Stimulated activated CD8-positive, alpha-beta memory T cell treated with anti-CD3 and anti-CD28 coated beads, Interleukin-4, amount 100 ng/mL, for 4 hours (primary cell): ENCODE measurements around the gene SEMA6B.

Experiments
- DNase-seq, 2 donors: peaks; one replicate each; pipeline ENCODE4 v3.0.0-alpha.2; 2020; ENCODE audit warnings: low read depth in 2 of 2, low spot score in 1 of 2

The SEMA6B gene

DNA sequence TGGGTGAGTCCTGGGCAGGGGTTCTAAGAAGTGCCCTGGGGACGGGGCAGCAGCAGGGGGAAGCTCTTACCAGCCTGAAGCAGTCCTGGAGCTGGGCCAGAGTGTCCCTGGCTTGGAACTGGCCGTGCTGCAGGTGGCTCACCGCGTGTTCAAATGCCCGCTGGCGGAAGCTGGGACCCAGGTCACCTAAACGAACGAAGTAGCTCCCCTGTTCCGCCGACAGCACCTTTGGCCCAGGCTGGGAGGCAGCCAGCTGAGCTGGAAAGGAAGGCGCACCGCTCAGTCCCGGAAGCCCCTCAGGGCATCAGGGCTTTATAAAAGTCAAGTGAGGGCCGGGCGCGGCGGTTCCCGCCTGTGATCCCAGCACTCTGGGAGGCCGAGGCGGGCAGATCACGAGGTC is 50.8 kb downstream of the SEMA6B start:
- no peak for DNase-seq

DNA sequence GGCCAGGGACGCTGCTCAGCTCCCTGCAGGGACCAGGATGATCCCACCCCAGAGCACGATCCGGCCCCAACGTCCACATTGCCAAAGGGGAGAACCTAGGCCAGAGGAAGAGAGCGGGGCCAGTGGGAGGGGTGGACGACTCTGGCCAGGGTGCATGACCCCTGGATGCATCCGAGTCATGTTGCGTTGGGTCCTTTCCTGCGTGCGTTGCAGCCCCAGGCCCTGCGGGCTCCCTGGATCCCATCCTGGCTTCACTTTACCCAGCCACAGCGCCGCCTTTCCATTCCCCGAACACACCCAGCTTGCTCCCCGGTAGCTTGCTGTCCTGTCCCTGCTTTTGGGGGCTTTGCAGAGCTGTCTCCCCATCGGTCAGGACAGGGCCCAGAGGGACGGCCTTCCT is 51.7 kb downstream of the SEMA6B start:
- no peak for DNase-seq

DNA sequence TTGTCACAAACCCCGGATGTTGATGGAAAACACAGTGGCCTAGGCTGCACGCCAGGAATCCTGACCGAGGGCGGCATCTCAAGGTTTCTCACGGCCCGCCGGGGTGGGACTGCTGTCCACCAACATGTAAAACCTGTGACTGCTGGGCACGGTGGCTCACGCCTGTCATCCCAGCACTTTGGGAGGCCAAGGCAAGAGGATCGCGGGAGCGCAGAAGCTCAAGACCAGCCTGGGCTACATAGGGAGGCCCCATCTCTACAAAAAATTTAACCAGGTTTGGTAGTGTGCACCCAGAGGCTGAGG is 52.4 kb downstream of the SEMA6B start:
- DNase-seq = no peak

DNA sequence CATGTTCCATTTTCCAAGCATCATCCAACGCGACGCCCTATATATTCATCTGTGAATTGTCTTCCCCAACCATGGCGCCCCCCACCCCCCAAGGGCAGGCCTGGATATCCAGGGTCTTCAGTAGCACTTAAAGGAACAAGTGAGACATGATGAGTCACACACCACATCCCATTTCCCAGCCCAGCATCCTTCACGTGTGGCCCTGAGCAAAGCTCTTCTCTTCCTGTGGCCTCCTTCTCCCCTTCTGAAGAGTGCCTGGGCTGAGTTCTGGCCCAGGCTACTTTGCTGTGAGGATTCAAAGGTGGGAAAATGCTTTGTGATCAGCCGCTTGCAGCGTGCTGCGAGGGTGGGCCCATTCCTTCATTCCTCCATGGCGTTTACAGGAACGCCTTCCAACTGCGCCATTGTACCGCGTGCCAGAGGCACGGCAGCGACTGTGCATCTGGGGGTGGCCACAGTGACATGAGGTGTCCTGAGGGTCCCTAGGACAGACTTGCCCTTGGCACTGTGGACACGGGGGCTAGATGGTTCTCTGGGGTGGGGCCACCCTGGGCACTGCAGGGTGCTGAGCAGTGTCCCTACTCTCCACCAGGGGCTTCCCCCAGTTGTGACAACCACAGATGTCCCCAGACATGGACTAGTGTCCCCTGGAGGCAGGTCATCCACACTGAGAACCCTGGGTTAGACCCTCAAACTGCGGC is 52.9 kb downstream of the SEMA6B start:
- DNase-seq = no peak

DNA sequence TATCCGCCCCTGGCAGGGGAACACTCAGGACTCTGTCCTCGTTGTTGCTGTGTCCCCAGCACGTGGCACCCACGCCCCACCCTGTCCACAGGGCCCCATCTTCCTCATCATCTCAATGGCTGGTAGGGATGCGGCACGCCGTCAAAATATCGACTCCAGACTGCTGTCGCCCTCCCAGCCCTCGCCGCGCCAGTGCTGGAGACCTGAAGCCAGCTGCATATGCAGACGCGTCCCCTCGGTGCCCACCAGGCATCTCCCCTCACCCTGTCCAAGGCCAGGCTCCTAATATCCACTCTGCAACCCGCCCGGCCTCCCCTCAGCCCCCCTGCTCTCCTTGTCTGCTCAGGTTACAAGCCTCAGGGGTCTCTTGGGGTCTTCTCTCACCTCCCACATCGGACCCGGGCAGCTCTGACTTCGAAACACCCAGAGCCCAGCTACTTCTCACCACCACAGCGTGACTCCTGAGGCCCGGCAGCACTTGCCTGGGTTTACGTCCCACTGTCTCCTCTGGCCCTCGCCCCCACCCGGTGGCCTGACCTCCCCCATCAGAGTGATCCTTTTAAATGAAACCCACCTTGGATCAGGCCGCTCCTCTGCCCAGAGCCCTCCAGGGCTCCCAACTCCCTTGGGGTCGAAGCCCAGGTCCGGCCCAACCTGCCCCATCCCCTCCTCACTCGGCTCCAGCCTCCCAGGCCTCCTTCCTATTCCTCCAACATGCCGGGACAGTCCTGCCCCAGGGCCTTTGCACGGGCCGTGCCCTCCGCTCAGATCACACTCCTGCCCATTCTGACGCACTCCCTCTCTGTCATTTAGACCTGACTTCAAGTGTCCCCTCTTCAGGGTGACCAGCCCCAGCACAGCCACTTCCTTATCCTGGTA is 53.7 kb downstream of the SEMA6B start:
- no peak for DNase-seq

DNA sequence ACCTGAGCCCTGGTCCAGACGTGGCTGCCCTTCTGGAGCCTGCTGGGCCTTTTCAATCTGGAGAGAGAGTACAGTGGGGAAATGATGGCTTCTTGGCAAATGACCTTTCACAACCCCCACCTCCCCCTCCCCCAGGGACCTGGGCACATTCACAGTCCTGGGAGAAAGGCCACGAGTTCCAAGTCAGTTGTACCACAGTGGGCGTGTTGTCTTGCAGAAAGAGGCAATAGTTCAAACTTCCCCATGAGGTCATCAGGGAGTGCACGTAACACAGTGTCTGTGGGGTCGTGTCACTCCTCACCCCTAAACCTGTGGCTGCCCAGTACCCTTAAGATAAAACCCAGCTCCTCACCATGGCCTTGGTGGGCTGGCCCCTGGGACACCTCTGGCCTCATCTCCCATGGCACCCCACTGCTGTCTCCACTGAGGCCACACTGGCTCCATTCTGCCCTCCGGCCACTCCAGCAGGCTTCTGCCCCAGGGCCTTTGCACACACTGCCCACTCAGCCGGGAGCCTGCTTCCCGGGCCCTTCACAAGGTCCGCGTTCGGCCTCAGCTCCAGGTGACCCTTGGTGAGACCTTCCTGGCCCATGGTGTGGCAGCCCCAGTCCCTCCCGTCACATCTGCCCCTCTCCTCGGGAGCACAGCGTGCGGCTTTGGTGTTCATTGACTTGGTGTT is 54.5 kb downstream of the SEMA6B start:
- no peak for DNase-seq

DNA sequence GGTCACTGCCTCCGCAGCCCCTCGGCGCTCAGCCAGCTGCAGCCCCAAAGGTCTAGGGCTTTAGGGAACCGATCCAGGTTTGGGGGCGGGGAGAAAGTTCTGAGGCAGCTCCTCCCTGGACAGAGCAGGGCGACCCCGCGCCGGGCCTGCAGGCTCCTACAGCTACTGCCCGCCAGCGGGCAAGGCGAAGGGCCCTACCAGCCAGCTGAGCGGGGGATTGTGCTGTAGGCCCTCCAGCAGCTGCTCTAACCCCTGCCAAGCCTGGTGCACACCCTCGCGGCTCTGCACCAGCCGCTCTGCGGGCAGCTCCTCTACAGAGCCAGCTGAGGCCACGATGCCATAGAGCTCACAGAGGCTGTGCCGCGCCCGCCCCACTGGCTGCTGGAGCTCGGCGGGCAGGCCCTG is 55.2 kb downstream of the SEMA6B start:
- no peak for DNase-seq

DNA sequence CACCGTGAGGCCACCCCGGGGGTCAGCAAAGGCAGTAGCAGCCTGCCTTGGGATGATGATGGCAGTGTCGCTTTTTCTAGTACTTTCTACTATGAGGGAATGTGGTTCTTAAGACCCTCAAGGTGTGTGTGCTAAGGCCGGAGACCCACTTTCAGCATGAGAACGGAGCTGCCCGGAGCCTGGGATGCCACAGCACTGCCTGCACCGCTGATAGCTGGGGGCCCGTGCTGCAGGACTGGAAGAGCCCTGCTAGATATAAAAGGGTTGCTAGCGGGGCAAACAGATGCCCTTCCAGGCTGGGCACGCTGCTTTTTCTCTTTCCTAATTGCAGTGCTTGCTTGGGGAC is 55.7 kb downstream of the SEMA6B start:
- no peak for DNase-seq

DNA sequence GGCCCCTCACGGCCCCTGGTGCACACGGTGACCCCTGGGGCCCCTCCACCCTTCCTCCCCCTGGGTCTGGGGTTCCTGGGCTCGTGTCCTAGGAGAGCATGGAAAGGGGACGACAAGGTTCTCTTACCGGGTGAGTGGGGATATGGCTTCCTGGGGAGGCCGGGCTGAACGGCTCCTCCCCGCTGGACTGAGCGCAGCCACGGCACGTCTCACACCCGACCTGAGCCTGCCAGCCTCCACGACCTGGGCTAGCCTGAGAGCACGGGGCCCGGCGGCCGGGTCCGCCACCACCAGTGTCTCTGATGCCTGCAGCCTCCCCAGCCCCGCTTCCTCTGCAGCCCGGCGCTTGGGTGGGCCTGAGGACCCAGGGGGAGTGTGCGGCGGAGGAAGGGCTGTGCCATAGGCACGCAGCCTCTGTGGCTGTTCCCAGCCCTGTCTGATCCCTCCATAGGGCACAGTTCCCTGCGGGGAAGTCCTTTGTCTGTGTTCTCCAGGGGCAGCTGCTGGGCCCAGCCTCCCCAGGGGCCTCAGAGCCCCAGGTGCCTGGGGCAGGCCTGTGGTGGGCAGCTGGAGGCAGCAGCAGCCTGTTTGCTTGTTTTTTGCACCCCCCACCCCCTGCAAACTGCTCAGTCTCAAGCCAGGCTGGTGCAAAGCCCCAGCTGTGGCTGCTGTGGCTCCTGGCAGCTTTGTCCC is 56.2 kb downstream of the SEMA6B start:
- no peak for DNase-seq

DNA sequence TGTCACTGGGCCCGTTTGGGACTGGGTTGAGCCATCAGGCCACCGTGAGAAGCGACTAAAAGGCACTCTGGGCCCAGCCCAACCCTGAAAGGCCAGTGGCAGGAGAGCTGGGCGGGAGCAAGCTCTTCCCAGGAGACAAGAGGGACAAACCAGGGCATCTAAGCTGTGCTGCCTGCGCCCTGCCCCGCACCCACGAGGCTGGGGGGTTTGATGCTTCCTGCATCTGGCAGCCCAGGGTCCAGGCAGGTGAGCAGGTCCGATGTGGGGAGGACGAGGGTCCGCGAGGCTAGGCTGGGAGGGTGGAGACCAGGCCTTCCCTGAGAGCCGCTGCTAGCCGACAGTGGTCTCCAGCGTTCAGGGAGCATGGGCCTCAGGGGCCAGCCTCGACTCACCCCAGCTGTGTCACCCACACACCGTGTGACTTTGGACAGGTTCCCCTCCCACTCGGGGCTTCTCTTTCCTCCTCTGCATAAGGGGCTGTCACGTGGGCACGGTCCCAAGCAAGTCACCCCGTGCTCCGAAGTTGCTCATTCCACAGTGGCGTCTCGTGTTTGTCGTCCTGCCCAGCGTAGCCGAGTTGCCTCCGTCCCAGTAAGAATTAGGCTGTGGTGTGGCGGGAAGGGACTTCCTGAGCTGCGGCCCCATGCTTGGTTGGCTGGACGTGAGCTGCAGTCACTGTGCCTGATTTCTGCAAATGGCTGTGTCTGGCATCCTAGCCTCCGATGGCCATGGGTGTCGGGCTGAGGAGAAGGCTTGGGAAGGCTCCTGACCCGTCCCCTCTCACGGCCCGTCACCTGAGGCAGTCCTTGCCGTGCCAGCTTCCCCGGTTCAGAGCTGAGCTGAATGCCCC is 57.0 kb downstream of the SEMA6B start:
- DNase-seq = no peak

DNA sequence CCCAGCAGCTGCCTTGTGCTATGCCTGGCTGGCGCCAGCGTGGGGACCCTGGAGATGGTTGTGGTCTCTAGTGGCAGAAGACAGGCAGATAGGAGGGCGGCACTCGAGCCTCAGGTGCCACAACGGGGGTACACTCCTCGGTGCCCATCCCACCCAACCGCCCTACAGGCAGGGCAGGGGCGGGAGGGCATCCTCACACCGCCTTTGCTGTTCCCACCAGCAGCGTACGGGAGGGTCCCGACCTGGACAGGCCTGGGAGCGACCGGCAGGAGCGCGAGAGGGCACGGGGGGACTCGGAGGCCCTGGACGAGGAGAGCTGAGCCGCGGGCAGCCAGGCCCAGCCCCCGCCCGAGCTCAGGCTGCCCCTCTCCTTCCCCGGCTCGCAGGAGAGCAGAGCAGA is 57.8 kb downstream of the SEMA6B start:
- DNase-seq = no peak

DNA sequence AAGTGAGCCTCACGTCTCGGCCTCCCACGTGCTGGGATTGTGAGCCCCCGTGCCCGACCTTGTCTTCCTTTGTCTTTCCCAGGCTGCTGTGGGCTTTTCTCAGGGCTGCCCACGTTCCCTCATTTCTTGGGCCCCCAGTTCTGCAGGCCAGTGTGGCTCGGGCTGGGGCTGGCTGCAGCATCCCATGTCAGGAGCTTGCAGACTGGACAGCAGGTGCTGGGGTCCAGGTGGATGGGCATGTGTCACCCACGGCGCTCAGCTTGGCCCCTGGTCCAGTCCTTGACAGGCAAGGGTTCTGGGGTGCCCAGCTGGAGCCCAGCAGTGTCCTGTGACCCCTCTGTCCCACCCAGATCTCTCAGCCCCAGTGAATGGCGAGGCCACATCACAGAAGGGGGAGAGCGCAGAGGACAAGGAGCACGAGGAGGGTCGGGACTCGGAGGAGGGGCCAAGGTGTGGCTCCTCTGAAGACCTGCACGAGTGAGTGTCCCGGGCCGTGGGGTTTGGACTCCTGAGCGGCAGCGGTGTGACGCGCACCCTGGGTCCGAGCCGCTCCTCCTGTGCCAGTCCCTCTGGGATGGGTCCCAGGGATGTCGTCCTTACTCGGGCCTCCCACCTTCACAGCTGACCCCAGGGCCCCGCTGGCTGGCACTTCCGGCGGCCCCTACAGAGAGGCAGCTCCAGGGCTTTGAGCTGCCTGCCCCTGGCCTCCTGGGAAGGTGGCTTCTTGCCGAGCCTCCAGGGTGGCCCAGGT is 58.5 kb downstream of the SEMA6B start:
- no peak for DNase-seq

DNA sequence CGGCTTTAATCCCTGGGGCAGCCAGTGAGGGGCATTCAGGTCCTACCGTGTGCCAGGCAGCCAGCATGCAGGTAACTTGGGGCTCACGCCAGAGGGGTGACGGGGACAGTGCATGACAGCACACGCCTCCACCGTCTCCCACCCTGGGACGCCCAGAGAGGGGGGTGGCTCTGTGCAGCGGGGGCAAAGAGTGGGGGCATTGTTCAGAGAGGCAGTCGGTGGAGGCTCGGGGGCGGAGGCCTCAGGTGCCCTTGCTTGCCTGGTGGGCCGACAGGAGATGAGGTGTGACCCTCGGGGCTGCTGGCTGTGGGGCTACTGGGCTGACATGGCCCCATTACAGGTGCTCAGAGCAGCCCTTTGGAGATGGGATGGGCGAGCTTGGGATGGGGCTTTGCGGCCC is 59.6 kb downstream of the SEMA6B start:
- DNase-seq = no peak

DNA sequence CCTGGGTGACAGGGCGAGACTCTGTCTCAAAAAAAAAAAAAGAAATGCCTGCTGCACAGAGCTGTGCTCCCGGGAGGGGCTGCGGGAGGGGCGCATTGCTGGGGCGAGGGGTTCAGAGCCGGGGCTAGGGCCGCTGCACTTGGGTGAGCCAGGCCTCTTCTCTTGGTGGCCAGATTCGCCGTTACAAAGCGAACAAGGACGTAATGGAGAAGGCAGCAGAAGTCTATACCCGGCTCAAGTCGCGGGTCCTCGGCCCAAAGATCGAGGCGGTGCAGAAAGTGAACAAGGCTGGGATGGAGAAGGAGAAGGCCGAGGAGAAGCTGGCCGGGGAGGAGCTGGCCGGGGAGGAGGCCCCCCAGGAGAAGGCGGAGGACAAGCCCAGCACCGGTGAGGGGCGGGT is 60.2 kb downstream of the SEMA6B start:
- DNase-seq = no peak

DNA sequence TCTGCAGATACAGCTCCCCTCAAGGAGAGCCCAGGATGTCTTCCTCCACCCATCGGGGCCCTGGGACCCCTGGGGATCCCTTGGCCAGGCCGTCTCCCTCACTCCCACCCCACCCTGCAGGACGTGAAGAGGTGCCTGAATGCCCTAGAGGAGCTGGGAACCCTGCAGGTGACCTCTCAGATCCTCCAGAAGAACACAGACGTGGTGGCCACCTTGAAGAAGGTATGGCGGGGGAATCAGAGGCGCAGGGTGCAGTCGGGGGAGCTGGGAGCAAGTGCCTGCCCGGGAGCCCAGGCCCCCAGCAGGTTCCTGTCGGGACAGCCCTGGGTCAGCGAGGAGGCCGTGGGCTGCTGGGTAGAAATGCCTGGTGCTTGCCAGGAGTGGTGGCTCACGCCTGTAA is 60.8 kb downstream of the SEMA6B start:
- DNase-seq = no peak

DNA sequence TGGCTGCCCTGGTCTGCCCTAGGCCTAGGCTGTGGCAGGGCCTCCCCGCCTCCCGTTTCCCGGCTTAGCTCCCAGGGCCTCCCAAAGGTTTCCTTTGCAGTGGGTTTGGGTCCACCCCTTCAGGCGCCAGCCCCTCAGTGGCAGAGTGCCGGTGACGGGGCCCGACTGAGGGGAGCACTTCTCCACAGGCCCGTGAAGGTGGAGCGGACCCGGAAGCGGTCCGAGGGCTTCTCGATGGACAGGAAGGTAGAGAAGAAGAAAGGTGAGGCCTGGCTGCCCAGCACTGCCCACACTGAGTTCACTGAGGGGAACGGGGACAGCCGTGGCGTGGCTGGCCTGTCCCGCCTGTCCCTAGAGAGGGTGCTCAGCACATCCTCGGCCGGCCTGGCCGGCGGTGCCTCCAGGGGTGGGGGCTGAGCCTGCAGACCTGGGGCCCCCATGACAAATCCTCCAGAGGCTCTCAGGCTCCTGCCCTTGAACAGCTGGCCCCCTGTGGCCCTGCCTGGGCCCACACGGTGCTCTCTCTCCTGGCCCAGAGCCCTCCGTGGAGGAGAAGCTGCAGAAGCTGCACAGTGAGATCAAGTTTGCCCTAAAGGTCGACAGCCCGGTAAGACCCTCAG is 61.6 kb downstream of the SEMA6B start:
- DNase-seq = no peak

DNA sequence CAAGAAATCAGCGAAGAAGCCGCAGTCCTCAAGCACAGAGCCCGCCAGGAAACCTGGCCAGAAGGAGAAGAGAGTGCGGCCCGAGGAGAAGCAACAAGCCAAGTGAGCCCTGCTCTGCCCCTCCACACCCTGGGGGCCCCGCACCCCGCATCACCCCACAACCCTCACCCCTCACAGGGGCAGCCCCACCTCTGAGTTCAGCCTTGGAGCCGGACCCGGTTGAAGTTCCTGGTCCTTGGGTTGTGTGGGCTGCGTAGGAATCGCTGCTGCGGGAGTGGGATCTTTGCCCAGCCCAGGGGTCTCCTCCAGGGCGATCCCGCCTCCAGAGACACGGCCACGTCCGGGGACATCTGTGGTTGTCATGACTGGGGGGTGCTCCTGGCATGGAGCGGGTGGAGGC is 63.2 kb downstream of the SEMA6B start:
- no peak for DNase-seq

DNA sequence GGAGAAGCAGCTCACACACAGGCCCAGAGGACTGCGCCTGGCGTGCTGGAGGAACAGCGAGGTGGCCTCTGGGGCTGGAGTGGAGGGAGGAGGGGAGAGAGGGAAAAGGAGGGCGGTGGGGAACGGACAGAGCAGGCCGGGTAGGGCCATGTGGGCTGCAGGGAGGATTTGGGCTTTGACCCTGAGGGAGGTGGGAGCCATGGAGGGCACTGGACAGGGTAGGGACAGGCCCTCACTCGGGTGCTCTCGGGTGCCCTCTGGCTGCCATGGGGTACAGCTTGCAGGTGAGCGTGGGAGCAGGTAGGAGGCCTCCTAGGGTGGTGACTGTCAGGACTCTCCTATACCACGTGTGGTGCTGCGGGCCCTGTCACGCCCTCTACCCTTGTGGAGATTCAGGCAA is 64.0 kb downstream of the SEMA6B start:
- DNase-seq = no peak

DNA sequence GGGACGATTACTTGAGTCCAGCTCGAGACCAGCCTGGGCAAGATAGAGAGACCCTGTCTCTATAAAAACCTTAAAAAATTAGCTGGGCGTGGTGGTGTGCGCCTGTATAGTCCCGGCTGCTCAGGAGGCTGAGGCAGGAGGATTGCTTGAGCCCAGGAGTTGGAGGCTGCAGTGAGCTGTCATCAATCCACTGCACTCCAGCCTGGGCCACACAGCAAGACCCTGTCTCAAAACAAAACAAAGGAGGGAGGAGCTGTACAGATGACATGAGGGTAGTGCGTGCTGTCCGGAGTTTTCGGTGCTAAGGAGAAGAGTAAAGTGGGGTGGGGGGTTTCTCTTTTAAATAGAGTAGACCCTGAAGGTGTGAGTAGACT is 64.8 kb downstream of the SEMA6B start:
- DNase-seq = no peak
